Thymus (tissue), 11 donors: ENCODE results near the gene MYO1D. TPM values are rescaled to one million over a fixed set of nuclear protein-coding genes. Genes with fewer than 3 reads are reported as not detected.
"Not testable (repeated sequence)": the region's sequence is repeated elsewhere in the genome, so short reads cannot be mapped to it uniquely, and the experiment has no call there.

Experiments used
- DNase-seq, 9 donors: peaks; one replicate each; pipeline ENCODE4 v3.0.0-alpha.2; 2013; ENCODE audit warnings: low spot score in 9 of 9, low read depth in 6 of 9, missing footprints in 1 of 9
- H3K27ac ChIP-seq, 2 donors: one replicate each; pipeline ENCODE4 v1.5.1; 2013; ENCODE audit warnings: control low read depth in 1 of 2, low read depth in 1 of 2, low read length in 1 of 2, mild to moderate bottlenecking in 1 of 2, moderate library complexity in 1 of 2
- H3K27me3 ChIP-seq, 2 donors: one replicate each; pipeline ENCODE4 v1.5.1; 2013; ENCODE audit warnings: low read length in 1 of 2; ENCODE audit not compliant: control insufficient read depth in 2 of 2, insufficient read depth in 1 of 2
- H3K36me3 ChIP-seq, 2 donors: one replicate each; pipeline ENCODE4 v1.5.1; 2013; ENCODE audit warnings: low read length in 1 of 2, mild to moderate bottlenecking in 1 of 2, moderate library complexity in 1 of 2; ENCODE audit not compliant: control insufficient read depth in 2 of 2, insufficient read depth in 2 of 2
- H3K4me1 ChIP-seq, 2 donors: one replicate each; pipeline ENCODE4 v1.5.1; 2013; ENCODE audit warnings: low read length in 2 of 2; ENCODE audit not compliant: control insufficient read depth in 2 of 2, insufficient read depth in 2 of 2
- H3K4me3 ChIP-seq, 2 donors: one replicate each; pipeline ENCODE4 v1.5.1; 2013; ENCODE audit warnings: low read length in 2 of 2, control low read depth in 1 of 2, mild to moderate bottlenecking in 1 of 2
- H3K9me3 ChIP-seq, 2 donors: one replicate each; pipeline ENCODE4 v1.5.1; 2013; ENCODE audit warnings: low read length in 1 of 2, mild to moderate bottlenecking in 1 of 2; ENCODE audit not compliant: control insufficient read depth in 2 of 2, insufficient read depth in 1 of 2
- WGBS: extraction: QIAGEN DNeasy Blood & Tissue Kit; methylation state at CpG from one replicate; pipeline ENCODE4 v1.1.7; 2013; 5-methylcytosine and 5-hydroxymethylcytosine counted together
- polyA plus RNA-seq: library from polyadenylated mRNA; stranded (reverse); fragments of 200-250 nt; gene quantifications from one replicate; pipeline ENCODE4 v1.2.3, GENCODE V29; 2013
- total RNA-seq: library from RNA; stranded (reverse); fragments of 120-200 nt; gene quantifications from one replicate; pipeline ENCODE4 v1.2.4, GENCODE V29; 2013
- donor health status: healthy.

The MYO1D gene
- total and polyA plus RNA-seq, 2 donors: 5.7 to 12.4 TPM

DNA sequence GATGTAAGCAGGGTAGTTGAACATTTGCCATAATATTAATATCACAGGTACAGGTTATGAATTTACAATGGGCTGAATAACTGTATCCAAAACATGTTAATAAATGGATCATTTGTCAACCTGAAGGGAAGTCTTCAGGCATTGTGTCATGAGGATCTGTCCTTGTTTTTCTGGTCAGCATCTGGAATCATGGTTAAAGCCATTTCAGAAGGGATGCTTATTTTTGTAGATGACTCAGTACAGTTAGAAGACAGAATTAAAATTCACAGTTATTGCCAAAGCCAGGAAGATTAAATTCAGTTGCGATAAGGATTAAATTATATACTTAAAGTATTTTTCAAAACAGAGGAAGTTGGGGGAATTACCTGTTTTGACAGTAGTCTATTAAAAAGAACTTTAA, 424.6 kb downstream of the MYO1D start:
- Histone ChIP-seq H3K4me3 (no peak overlapping the region), H3K36me3 (peaks cover 36 to 76% of the 10 kb centered on the region in 2 donors), H3K9me3 (no peaks in the 10 kb centered on the region), H3K4me1 (no peaks in the 10 kb centered on the region), H3K27ac (no peak overlapping the region), H3K27me3 (no peaks in the 10 kb centered on the region)
- no peak for DNase-seq
- WGBS: 93% methylated on average over 1 of the region's 1 CpG

DNA sequence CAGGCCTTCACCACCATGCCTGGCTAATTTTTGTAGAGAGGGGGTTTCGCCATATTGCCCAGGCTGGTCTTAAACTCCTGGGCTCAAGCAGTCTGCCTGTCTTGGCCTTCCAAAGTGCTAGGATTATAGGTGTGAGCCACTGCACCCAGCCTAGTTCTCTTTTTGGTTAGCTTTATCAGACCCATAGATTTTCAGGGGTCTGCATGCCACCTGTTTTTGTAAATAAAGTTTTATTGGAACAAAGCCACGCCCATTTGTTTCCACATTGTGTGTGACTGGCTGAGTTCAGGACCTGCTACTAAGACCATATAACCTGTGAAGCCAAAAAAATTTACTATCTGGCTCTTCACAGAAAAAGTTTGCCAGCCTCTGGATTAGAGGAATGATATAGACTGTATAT, 425.0 kb downstream of the MYO1D start:
- Histone ChIP-seq H3K27ac (no peak overlapping the region), H3K4me3 (no peak overlapping the region), H3K27me3 (no peaks in the 10 kb centered on the region), H3K36me3 (peaks cover 34 to 75% of the 10 kb centered on the region in 2 donors), H3K4me1 (no peaks in the 10 kb centered on the region), H3K9me3 (no peaks in the 10 kb centered on the region)
- 80% methylated on average over 2 of the region's 2 CpGs for whole genome bisulfite sequencing
- DNase-seq: no peak

DNA sequence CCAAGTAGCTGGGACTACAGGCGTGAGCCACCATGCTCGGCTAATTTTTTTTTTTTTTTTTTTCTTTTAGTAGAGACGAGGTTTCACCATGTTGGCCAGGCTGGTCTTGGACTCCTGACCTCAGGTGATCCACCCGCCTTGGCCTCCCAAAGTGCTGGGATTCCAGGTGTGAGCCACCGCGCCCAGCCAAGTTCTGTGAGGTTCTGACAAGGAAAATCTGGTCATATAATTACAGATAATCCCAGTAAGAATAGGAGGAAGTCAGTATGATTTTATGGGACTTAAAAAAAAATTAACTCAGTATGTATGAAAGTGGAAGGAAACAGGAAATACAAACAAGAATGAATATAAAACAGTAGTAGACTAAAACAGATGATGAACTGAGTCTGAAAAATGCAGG, 426.5 kb downstream of the MYO1D start:
- not testable (repeated sequence) for H3K9me3 ChIP-seq, H3K4me3 ChIP-seq, H3K27ac ChIP-seq, H3K4me1 ChIP-seq, H3K27me3 ChIP-seq, DNase-seq
- H3K36me3 ChIP-seq: peaks cover 28 to 74% of the 10 kb centered on the region in 2 donors
- 99% methylated on average over 6 of the region's 6 CpGs for WGBS

DNA sequence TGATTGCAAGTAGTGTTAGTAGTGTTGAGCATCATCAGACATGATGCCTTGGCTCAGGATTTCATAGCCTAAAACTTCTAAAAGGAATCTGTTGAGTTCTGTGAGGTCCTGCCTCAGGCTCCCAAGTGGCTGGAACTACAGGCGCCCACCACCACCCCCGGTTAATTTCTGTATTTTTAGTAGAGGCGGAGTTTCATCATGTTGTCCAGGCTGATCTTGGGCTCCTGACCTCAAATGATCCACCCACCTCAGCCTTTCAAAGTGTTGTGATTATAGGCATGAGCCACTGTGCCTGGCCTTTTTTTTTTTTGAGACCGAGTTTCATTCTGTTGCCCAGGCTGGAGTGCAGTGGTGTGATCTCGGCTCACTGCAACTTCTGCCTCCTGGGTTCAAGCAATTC, 427.0 kb downstream of the MYO1D start:
- no peaks in the 10 kb centered on the region for H3K27me3 ChIP-seq
- no peak overlapping the region for H3K4me3 ChIP-seq
- H3K36me3 ChIP-seq: peaks cover 27 to 70% of the 10 kb centered on the region in 2 donors
- no peak for DNase-seq
- H3K9me3 ChIP-seq: no peaks in the 10 kb centered on the region
- no peak overlapping the region for H3K27ac ChIP-seq
- 98% methylated on average over 5 of the region's 5 CpGs for WGBS
- H3K4me1 ChIP-seq: peaks cover 3 to 5% of the 10 kb centered on the region in 2 donors

DNA sequence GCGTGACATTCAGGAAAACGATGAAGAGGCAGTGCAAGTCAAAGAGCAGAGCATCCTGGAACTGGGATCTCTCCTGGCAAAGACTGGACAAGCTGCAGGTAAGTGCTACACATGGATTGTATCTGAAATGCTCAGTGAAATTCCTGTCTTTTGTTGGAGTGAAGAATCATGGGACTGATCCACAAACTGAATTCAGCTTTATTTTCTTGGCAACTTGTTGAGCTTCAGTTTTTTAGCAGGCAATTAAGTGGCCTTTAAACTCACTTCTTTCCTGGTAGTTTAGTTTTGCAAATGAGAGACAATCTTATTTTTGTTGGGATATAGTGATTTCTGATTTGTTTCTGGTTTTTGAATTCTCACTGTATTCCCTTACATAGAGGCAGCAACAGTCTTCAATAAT, 430.0 kb downstream of the MYO1D start:
- peaks cover 2 to 16% of the 10 kb centered on the region in 2 donors for H3K27me3 ChIP-seq
- H3K27ac ChIP-seq: no peak overlapping the region
- H3K4me1 ChIP-seq: peaks cover 5 to 7% of the 10 kb centered on the region in 2 donors
- H3K4me3 ChIP-seq: no peak overlapping the region
- 94% methylated on average over 2 of the region's 2 CpGs for WGBS
- peaks cover 0 to 3% of the 10 kb centered on the region in 2 donors for H3K9me3 ChIP-seq
- peaks cover 18 to 41% of the 10 kb centered on the region in 2 donors for H3K36me3 ChIP-seq
- no peak for DNase-seq

DNA sequence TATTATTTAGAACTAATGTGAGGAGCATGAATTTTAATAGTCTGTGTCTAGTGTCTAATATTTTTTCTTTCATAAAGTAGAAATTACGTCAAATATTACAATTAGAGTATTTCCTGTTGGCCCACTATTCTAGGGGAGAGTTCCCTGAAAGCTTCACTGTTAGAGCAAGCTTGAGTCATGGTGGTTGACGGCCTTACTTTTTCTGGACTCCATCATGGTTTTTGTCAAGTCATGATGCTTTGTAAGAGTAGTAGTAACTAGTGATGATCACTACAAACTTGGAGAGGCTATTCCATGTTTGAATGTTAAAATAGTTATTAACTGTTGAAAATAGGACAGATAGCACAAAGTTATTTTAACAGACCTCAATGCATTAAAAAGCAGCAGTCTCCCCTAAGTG, 431.0 kb downstream of the MYO1D start:
- H3K4me3 ChIP-seq: no peak overlapping the region
- H3K27ac ChIP-seq: no peak overlapping the region
- WGBS: 91% methylated on average over 2 of the region's 2 CpGs
- H3K9me3 ChIP-seq: peaks cover 0 to 3% of the 10 kb centered on the region in 2 donors
- peaks cover 5 to 7% of the 10 kb centered on the region in 2 donors for H3K4me1 ChIP-seq
- no peak for DNase-seq
- peaks cover 2 to 16% of the 10 kb centered on the region in 2 donors for H3K27me3 ChIP-seq
- H3K36me3 ChIP-seq: peaks cover 10 to 35% of the 10 kb centered on the region in 2 donors

DNA sequence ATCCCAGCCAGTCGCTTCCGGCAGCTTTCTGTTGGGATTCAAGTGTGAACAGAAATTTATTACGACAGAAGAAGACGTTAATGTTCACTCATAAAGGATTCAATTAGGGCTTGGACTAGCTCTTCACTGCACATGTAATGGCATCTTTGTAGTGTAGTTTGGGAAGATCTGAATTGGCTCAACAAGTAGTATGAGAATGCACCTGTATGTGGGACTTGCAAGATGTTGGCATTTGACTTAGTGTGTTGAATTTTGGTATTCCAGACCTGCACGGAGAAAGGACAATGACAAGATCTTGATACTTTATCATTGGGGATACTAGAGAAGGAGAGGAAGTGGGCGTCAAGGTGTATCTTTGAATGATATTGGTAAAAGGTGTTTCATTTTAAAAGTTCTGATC, 431.4 kb downstream of the MYO1D start:
- peaks cover 7 to 31% of the 10 kb centered on the region in 2 donors for H3K36me3 ChIP-seq
- 40% methylated on average over 6 of the region's 6 CpGs for WGBS
- no peak overlapping the region for H3K27ac ChIP-seq
- DNase-seq: no peak
- peaks cover 2 to 16% of the 10 kb centered on the region in 2 donors for H3K27me3 ChIP-seq
- peaks cover 0 to 3% of the 10 kb centered on the region in 2 donors for H3K9me3 ChIP-seq
- peak overlapping the region; percentile 88 to 91 for H3K4me3 ChIP-seq
- H3K4me1 ChIP-seq: peaks cover 5 to 7% of the 10 kb centered on the region in 2 donors

DNA sequence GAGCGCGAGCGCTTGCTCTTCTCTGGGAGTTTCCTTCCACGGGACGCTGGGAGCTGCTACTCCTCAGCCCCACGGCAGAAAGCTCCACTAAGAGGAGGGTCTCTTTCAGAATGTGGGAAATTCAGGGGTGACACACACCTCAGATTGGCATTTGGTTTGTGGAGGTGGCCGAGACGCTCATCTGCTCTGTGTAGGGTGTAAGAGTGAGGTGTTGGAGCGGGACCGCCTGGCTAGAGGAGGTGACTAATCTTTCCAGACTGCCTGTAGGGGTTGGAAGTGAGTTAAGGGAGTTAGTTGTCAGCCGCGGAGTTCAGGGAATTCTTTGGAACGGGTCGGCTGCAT, 431.9 kb downstream of the MYO1D start:
- peaks cover 5 to 7% of the 10 kb centered on the region in 2 donors for H3K4me1 ChIP-seq
- H3K9me3 ChIP-seq: peaks cover 0 to 3% of the 10 kb centered on the region in 2 donors
- H3K4me3 ChIP-seq: peak overlapping the region; percentile 88 to 91
- H3K27ac ChIP-seq: peak overlapping the region; percentile 70 to 75
- WGBS: under 1% methylated on average over 14 of the region's 14 CpGs
- peak in 1 of 9 donors; percentile 41 for DNase-seq
- H3K27me3 ChIP-seq: peaks cover 2 to 16% of the 10 kb centered on the region in 2 donors
- H3K36me3 ChIP-seq: peaks cover 6 to 31% of the 10 kb centered on the region in 2 donors

DNA sequence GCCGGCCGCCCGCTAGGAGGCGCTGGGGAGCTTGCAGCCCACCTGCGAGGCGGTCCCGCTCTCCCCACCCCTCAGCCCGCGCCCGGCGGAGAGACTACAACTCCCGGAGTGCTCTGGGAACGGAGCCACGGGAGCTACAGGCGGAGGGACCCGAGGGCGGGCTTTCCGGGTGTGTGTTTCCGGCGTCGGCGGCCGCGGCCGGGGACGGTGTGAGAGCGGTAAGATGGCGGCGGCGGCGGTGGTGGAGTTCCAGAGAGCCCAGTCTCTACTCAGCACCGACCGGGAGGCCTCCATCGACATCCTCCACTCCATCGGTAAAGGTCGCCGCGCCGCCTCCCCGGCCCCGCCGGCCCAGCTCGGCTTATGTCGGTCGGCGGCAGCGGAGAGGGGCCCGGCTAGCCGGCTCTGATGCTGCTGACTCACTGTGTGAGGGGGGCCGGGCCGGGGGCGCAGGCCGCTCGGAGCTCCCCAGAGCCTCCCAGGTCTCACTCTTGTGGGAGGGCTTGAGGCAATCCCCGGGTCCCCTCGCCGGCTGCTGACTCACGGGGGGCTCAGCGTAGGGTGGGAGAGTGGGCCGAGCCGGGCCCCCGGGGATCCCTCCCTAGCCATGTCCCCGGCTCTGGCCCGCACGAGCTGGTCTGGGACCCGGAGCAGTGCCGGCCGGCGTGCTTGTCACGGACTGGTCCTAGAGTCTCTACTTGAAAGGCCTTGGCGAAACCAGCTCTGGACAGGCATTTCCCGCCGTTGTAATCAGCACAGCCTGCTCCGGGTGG, 432.4 kb downstream of the MYO1D start, which contains the start of gene PSMD11:
TSS of gene PSMD11 (plus strand) at position 210 of the 773 bp plus-strand sequence. CDS start at position 224, 14 bp downstream.
- H3K4me3 ChIP-seq: peak within 1 kb of the TSS; percentile 88 to 91
- peaks cover 0 to 3% of the 10 kb centered on the region in 2 donors for H3K9me3 ChIP-seq
- DNase-seq: peak; percentile 90 to 99 (median 97)
- WGBS: under 1% methylated on average over 74 of the region's 74 CpGs
- peaks cover 5 to 7% of the 10 kb centered on the region in 2 donors for H3K4me1 ChIP-seq
- peak within 1 kb of the TSS; percentile 70 to 75 for H3K27ac ChIP-seq
- peaks cover 3 to 25% of the 10 kb centered on the region in 2 donors for H3K36me3 ChIP-seq
- peaks cover 2 to 16% of the 10 kb centered on the region in 2 donors for H3K27me3 ChIP-seq
